Neural progenitor cell (in vitro differentiated cells): ENCODE results near the gene FBXO44. TPM values are rescaled to one million over a fixed set of nuclear protein-coding genes. Genes with fewer than 3 reads are reported as not detected.

Experiments used
- DNase-seq: peaks from one replicate; pipeline ENCODE4 v3.0.0-alpha.2; 2016; ENCODE audit warnings: low spot score
- H2AFZ ChIP-seq: fragments of 200-600 bp; sonication (generic); replicated peaks from 2 replicates; pipeline ENCODE4 v1.6.1; 2016; ENCODE audit warnings: antibody characterized with exemption
- H3F3A ChIP-seq: fragments of 200-600 bp; sonication (generic); 2 replicates; pipeline ENCODE4 v1.6.1; 2016; ENCODE audit warnings: antibody characterized with exemption, low read depth
- H3K27ac ChIP-seq: fragments of 200-600 bp; sonication (generic); 2 replicates; pipeline ENCODE4 v1.5.1; 2016; ENCODE audit warnings: mild to moderate bottlenecking
- H3K27me3 ChIP-seq: fragments of 200-600 bp; sonication (generic); 2 replicates; pipeline ENCODE4 v1.6.1; 2016; ENCODE audit warnings: mild to moderate bottlenecking, moderate library complexity
- H3K36me3 ChIP-seq: fragments of 200-600 bp; sonication (generic); 2 replicates; pipeline ENCODE4 v1.5.1; 2016
- H3K4me1 ChIP-seq: fragments of 200-600 bp; sonication (generic); 2 replicates; pipeline ENCODE4 v1.6.1; 2016; ENCODE audit warnings: mixed run types
- H3K4me2 ChIP-seq: fragments of 200-600 bp; sonication (generic); 2 replicates; pipeline ENCODE4 v1.6.1; 2016
- H3K4me3 ChIP-seq: fragments of 200-600 bp; sonication (generic); 2 replicates; pipeline ENCODE4 v1.5.1; 2016
- H3K79me2 ChIP-seq: fragments of 200-600 bp; sonication (generic); 2 replicates; pipeline ENCODE4 v1.6.1; 2016; ENCODE audit warnings: low read depth
- H3K9ac ChIP-seq: fragments of 200-600 bp; sonication (generic); 2 replicates; pipeline ENCODE4 v1.6.1; 2016
- H3K9me3 ChIP-seq: fragments of 200-600 bp; sonication (generic); 2 replicates; pipeline ENCODE4 v1.5.1; 2016; ENCODE audit warnings: low read depth
- H4K20me1 ChIP-seq: fragments of 200-600 bp; sonication (generic); 2 replicates; pipeline ENCODE4 v1.6.1; 2016; ENCODE audit warnings: low read depth
- H3K27ac Mint-ChIP-seq: 3 replicates; pipeline ENCODE4 v1.8.0; 2021; ENCODE audit warnings: mixed read lengths
- H3K27me3 Mint-ChIP-seq: 2 replicates; pipeline ENCODE4 v1.8.0; 2022; ENCODE audit warnings: low read depth, mild to moderate bottlenecking, inconsistent platforms, moderate library complexity, mixed read lengths; ENCODE audit not compliant: insufficient read depth
- H3K36me3 Mint-ChIP-seq: 3 replicates; pipeline ENCODE4 v1.8.0; 2021; ENCODE audit warnings: mixed read lengths
- H3K4me1 Mint-ChIP-seq: 3 replicates; pipeline ENCODE4 v1.8.0; 2021; ENCODE audit warnings: mixed read lengths
- H3K4me3 Mint-ChIP-seq: 3 replicates; pipeline ENCODE4 v1.8.0; 2021; ENCODE audit warnings: mild to moderate bottlenecking, moderate library complexity, mixed read lengths
- H3K9me3 Mint-ChIP-seq: 3 replicates; pipeline ENCODE4 v1.8.0; 2020; ENCODE audit warnings: mixed read lengths
- CTCF ChIP-seq: fragments of 200-600 bp; sonication (generic); IDR thresholded peaks from 2 replicates; pipeline ENCODE4 v1.5.1; 2017; ENCODE audit warnings: antibody characterized with exemption, mild to moderate bottlenecking
- EZH2 ChIP-seq: fragments of 200-600 bp; sonication (generic); IDR thresholded peaks from 2 replicates; pipeline ENCODE4 v1.6.1; 2017; ENCODE audit warnings: antibody characterized with exemption, mild to moderate bottlenecking, moderate library complexity
- EZH2phosphoT487 ChIP-seq: fragments of 200-600 bp; sonication (generic); IDR thresholded peaks from 2 replicates; pipeline ENCODE4 v1.6.1; 2017; ENCODE audit warnings: antibody characterized with exemption
- total RNA-seq: library from RNA; depleted of rRNA; stranded (reverse); fragments of >200 nt; gene quantifications from 2 replicates; pipeline ENCODE4 v1.2.3, GENCODE V29; 2015; ENCODE audit warnings: low replicate concordance

FBXO44 gene
- total RNA-seq, 1 donor from 2014 or later: 5.3 TPM

GRCh38 chr1:11610629-11611180 is 44.0 kb upstream of the FBXO44 start:
- H3K36me3 ChIP-seq: no peaks in the 10 kb centered on the region
- Mint-ChIP-seq H3K4me3 (no peak overlapping the region), H3K27me3 (peaks cover 15% of the 10 kb centered on the region), H3K4me1 (peaks cover 2% of the 10 kb centered on the region), H3K9me3 (peaks cover 5% of the 10 kb centered on the region), H3K36me3 (no peaks in the 10 kb centered on the region), H3K27ac (no peak overlapping the region)
- TF ChIP-seq CTCF (no peak), EZH2phosphoT487 (no peak), EZH2 (no peak)
- no peaks in the 10 kb centered on the region for H3K27me3 ChIP-seq
- no peak overlapping the region for H2AFZ ChIP-seq
- no peaks in the 10 kb centered on the region for H3F3A ChIP-seq
- no peak overlapping the region for H3K4me3 ChIP-seq
- H3K9me3 ChIP-seq: no peaks in the 10 kb centered on the region
- no peak overlapping the region for H3K27ac ChIP-seq
- no peak overlapping the region for H3K4me2 ChIP-seq
- H3K9ac ChIP-seq: no peak overlapping the region
- H4K20me1 ChIP-seq: no peaks in the 10 kb centered on the region
- H3K4me1 ChIP-seq: no peaks in the 10 kb centered on the region
- H3K79me2 ChIP-seq: no peaks in the 10 kb centered on the region
- DNase-seq: no peak

- H3K36me3 Mint-ChIP-seq: no peaks in the 10 kb centered on the region
- no peak overlapping the region for H3K27ac Mint-ChIP-seq
- H3K36me3 ChIP-seq: no peaks in the 10 kb centered on the region
- no peak overlapping the region for H3K4me2 ChIP-seq
- H3K27me3 Mint-ChIP-seq: peaks cover 12% of the 10 kb centered on the region
- no peak for TF ChIP-seq CTCF
- no peak for TF ChIP-seq EZH2
- H3K79me2 ChIP-seq: no peaks in the 10 kb centered on the region
- no peak for DNase-seq
- no peaks in the 10 kb centered on the region for H3K9me3 ChIP-seq
- H3K9me3 Mint-ChIP-seq: peaks cover 5% of the 10 kb centered on the region
- H3K27me3 ChIP-seq: no peaks in the 10 kb centered on the region
- no peak overlapping the region for H3K9ac ChIP-seq
- no peak overlapping the region for H3K4me3 ChIP-seq
- H3K27ac ChIP-seq: no peak overlapping the region
- no peaks in the 10 kb centered on the region for H4K20me1 ChIP-seq
- no peaks in the 10 kb centered on the region for H3K4me1 ChIP-seq
- H3K4me1 Mint-ChIP-seq: peaks cover 2% of the 10 kb centered on the region
- H3K4me3 Mint-ChIP-seq: no peak overlapping the region
- H2AFZ ChIP-seq: no peak overlapping the region
- no peaks in the 10 kb centered on the region for H3F3A ChIP-seq
Observed at GRCh38 chr1:11611638-11612327, 42.9 kb upstream of the FBXO44 start.

GRCh38 chr1:11613347-11613746 is 41.3 kb upstream of the FBXO44 start:
- Histone ChIP-seq H3K9me3 (no peaks in the 10 kb centered on the region), H3K4me2 (no peak overlapping the region), H3K79me2 (no peaks in the 10 kb centered on the region), H3F3A (no peaks in the 10 kb centered on the region), H4K20me1 (no peaks in the 10 kb centered on the region), H3K36me3 (no peaks in the 10 kb centered on the region), H3K27me3 (no peaks in the 10 kb centered on the region), H3K4me1 (no peaks in the 10 kb centered on the region), H3K9ac (no peak overlapping the region), H3K27ac (no peak overlapping the region), H2AFZ (no peak overlapping the region), H3K4me3 (no peak overlapping the region)
- peaks cover 2% of the 10 kb centered on the region for H3K9me3 Mint-ChIP-seq
- TF ChIP-seq EZH2phosphoT487 (no peak), CTCF (no peak), EZH2 (no peak)
- no peaks in the 10 kb centered on the region for H3K36me3 Mint-ChIP-seq
- no peak for DNase-seq
- no peak overlapping the region for H3K4me3 Mint-ChIP-seq
- peaks cover 10% of the 10 kb centered on the region for H3K27me3 Mint-ChIP-seq
- peaks cover 7% of the 10 kb centered on the region for H3K4me1 Mint-ChIP-seq
- no peak overlapping the region for H3K27ac Mint-ChIP-seq
